ENCODE data around the gene MRPL18. TPM values are rescaled to one million over a fixed set of nuclear protein-coding genes. Genes with fewer than 3 reads are reported as not detected.

Gene MRPL18
- total and polyA plus RNA-seq, 2 donors (not counting 3 experiments of a cell fraction or from before 2014, with no cell fraction given) = 55.4 to 70.7 TPM

GRCh38 chr6:159838020-159838744 lies 47.9 kb downstream of the MRPL18 start:
- ChIA-PET POLR2A (no interaction called here), CTCF (no interaction called here)
- Histone ChIP-seq H3K4me1 (ENCODE audit: control insufficient read depth, extremely low read depth, insufficient read depth, low read length) (no peaks in the 10 kb centered on the region), H3K4me3 (replicated peaks in 1 of 3; ENCODE audit: insufficient read depth in 1 of 3, low read depth in 1 of 3, low read length in 3 of 3) (no peak overlapping the region), H3K36me3 (ENCODE audit: control insufficient read depth in 2 of 2, extremely low read depth in 1 of 2, insufficient read depth in 2 of 2, low read length in 2 of 2) (no peaks in the 10 kb centered on the region), H3K27ac (ENCODE audit: insufficient read depth, low read depth, low read length) (no peak overlapping the region), H3K27me3 (ENCODE audit: control insufficient read depth in 2 of 2, insufficient read depth in 2 of 2, low read length in 2 of 2) (no peaks in the 10 kb centered on the region), H3K79me2 (ENCODE audit: control insufficient read depth, insufficient read depth, low read length) (no peaks in the 10 kb centered on the region), H3K9me3 (replicated peaks; ENCODE audit: control insufficient read depth, insufficient read depth, low read length) (no peaks in the 10 kb centered on the region), H3K9ac (replicated peaks; ENCODE audit: extremely low read depth, insufficient read depth, low read length) (no peak overlapping the region), H3K4me2 (ENCODE audit: insufficient read depth, low read length) (no peak overlapping the region), H3K9me1 (replicated peaks; ENCODE audit: control insufficient read depth, extremely low read depth, insufficient read depth, low read length) (no peaks in the 10 kb centered on the region), H4K20me1 (replicated peaks; ENCODE audit: control insufficient read depth, extremely low read depth, insufficient read depth, low read length) (no peaks in the 10 kb centered on the region), H2AFZ (ENCODE audit: low read depth, low read length) (no peak overlapping the region)
- TF ChIP-seq MYC (IDR thresholded peaks at IDR 0.05; ENCODE audit: low read depth, low read length) (no peak), POLR2AphosphoS5 (IDR thresholded peaks at IDR 0.05; ENCODE audit: insufficient read depth, low read depth, low read length) (no peak), JUN (IDR thresholded peaks at IDR 0.05; ENCODE audit: borderline replicate concordance, insufficient read depth, insufficient read length, low read depth) (no peak), GATA2 (IDR thresholded peaks at IDR 0.05; ENCODE audit: insufficient read depth, insufficient read length, low read depth, low read length) (no peak), EZH2 (IDR thresholded peaks at IDR 0.05; ENCODE audit: borderline replicate concordance, low read depth, low read length, severe bottlenecking) (no peak), FOS (IDR thresholded peaks at IDR 0.05; ENCODE audit: borderline replicate concordance, insufficient read depth, low read length) (no peak), MAX (IDR thresholded peaks at IDR 0.05; ENCODE audit: insufficient read depth, insufficient read length) (no peak), POLR2A (IDR thresholded peaks at IDR 0.05; ENCODE audit: low read depth, low read length) (no peak), CTCF (IDR thresholded peaks at IDR 0.05; ENCODE audit: extremely low read depth in 1 of 2, insufficient read depth in 1 of 2, low read depth in 1 of 2, low read length in 2 of 2) (no peak)
- no TSS peak for BruUV-seq (replicated peaks)
- intact Hi-C loops (cut with micrococcal nuclease) = no loop called here
- no peak for DNase-seq (ENCODE audit: low read depth, low spot score)
- no peak for FAIRE-seq
- dilution Hi-C loops (cut with MboI; ENCODE audit: extremely low pct_ligation_motif_present, low sequenced_read_pairs) = no loop called here

Measured in endothelial cell of umbilical vein (primary cell).